ENCODE results near the gene ZCCHC13. TPM values are rescaled to one million over a fixed set of nuclear protein-coding genes. Genes with fewer than 3 reads are reported as not detected.

Gene ZCCHC13
- total RNA-seq, 2 donors from 2014 or later = not detected

DNA sequence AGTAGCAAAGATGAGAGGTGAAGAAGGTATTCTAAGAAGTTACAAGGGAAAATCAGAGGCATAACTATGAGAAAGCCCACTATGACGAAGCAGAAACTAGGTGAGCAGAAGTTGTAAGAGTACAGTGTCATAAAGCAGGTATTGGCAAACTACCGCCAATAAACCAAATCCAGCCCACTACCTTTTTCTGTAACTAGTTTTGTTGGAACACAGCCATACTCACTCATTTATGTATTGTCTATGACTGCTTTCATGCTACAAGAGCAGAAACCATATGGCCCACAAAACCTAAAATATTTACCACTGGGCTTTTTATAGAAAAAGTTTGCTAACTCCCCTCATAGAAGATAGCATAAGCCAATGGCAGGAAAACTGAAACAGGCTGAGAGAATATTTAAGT, 31.8 kb upstream of the ZCCHC13 start:
- DNase-seq (ENCODE audit: low spot score) (no peak), ATAC-seq (ENCODE audit: insufficient number of reproducible peaks, low FRiP score, low read depth) (no peak)
- Histone ChIP-seq H3K9me3 (no peaks in the 10 kb centered on the region), H3K4me1 (ENCODE audit: control insufficient read depth in 1 of 2, low read depth in 2 of 2) (peaks cover 0 to 7% of the 10 kb centered on the region in 2 donors), H3K36me3 (peaks cover 9% of the 10 kb centered on the region), H3K4me3 (no peak overlapping the region), H3K27ac (no peak overlapping the region), H3K27me3 (replicated peaks; ENCODE audit: insufficient read depth) (no peaks in the 10 kb centered on the region)
- TF ChIP-seq, protein P1, sequence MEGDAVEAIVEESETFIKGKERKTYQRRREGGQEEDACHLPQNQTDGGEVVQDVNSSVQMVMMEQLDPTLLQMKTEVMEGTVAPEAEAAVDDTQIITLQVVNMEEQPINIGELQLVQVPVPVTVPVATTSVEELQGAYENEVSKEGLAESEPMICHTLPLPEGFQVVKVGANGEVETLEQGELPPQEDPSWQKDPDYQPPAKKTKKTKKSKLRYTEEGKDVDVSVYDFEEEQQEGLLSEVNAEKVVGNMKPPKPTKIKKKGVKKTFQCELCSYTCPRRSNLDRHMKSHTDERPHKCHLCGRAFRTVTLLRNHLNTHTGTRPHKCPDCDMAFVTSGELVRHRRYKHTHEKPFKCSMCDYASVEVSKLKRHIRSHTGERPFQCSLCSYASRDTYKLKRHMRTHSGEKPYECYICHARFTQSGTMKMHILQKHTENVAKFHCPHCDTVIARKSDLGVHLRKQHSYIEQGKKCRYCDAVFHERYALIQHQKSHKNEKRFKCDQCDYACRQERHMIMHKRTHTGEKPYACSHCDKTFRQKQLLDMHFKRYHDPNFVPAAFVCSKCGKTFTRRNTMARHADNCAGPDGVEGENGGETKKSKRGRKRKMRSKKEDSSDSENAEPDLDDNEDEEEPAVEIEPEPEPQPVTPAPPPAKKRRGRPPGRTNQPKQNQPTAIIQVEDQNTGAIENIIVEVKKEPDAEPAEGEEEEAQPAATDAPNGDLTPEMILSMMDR (IDR thresholded peaks at IDR 0.05) = no peak

DNA sequence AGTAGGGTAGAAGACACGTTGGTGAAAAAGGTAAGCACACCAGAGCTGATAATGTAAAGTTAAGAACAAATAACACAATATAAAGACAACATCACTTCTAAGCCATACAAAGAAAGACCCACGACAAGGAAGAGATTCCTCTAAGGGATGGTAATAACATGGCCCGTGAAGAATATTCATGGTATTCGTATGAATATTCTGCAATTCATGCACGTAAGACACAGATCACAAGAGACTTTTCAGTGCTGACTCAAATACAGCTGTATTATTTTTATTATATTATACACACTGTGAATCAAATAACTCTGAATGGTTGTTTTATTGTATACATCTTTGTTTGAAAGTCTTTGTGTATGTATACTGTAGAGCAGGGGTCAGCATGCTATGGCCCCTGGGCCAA, 29.5 kb upstream of the ZCCHC13 start:
- H3K4me1 ChIP-seq (ENCODE audit: control insufficient read depth in 1 of 2, low read depth in 2 of 2) = peaks cover 0 to 7% of the 10 kb centered on the region in 2 donors
- no peak overlapping the region for H3K4me3 ChIP-seq
- no peak overlapping the region for H3K27ac ChIP-seq
- TF ChIP-seq, protein P1 (IDR thresholded peaks at IDR 0.05) = no peak
- no peaks in the 10 kb centered on the region for H3K9me3 ChIP-seq
- no peak for ATAC-seq (ENCODE audit: insufficient number of reproducible peaks, low FRiP score, low read depth)
- H3K36me3 ChIP-seq = peaks cover 26% of the 10 kb centered on the region
- no peak for DNase-seq (ENCODE audit: low spot score)
- no peaks in the 10 kb centered on the region for H3K27me3 ChIP-seq (replicated peaks; ENCODE audit: insufficient read depth)

DNA sequence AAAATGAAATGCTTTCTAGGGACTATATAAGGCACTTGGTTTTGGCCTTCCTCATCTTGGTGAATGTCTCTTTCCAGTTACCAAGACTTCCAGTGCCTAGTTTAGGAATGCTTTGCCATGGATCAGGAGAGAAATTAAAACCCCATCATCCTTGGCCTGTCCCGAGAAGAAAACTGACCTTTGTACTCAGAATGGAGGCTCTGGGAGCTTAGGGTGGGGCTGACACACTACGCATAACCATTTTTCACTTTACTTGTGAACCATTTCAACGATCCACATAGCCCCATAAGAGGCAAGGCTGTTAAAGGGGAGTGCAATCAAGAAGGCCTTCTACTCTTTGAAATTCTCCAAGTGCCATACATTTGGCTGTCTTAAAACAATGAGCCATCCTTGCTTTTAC, 26.7 kb upstream of the ZCCHC13 start:
- Histone ChIP-seq H3K4me1 (ENCODE audit: control insufficient read depth in 1 of 2, low read depth in 2 of 2) (peaks cover 0 to 9% of the 10 kb centered on the region in 2 donors), H3K4me3 (no peak overlapping the region), H3K27ac (no peak overlapping the region), H3K27me3 (replicated peaks; ENCODE audit: insufficient read depth) (no peaks in the 10 kb centered on the region), H3K9me3 (no peaks in the 10 kb centered on the region), H3K36me3 (peaks cover 38% of the 10 kb centered on the region)
- TF ChIP-seq, protein P1 (IDR thresholded peaks at IDR 0.05) = no peak
- DNase-seq (ENCODE audit: low spot score) = no peak
- no peak for ATAC-seq (ENCODE audit: insufficient number of reproducible peaks, low FRiP score, low read depth)

DNA sequence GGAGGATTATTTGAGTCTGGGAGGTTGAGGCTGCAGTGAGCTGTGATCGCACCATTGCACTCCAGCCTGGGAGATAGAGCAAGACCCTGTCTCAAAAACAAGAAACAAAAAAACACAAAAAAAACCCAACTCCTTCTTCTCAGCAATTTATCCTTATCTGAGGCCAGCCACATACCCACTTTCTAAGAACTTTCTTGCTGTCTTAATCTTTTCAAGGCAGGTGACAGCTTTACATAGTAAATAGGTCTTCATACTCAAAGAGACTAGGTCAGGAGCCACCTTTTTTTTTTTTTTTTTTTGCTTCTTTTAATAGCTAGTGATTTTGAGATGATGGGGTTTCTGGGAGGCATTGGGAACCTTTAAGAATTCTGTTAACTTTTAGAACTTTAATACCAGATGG, 26.1 kb upstream of the ZCCHC13 start:
- TF ChIP-seq, protein P1 (IDR thresholded peaks at IDR 0.05) = no peak
- no peak overlapping the region for H3K4me3 ChIP-seq
- ATAC-seq (ENCODE audit: insufficient number of reproducible peaks, low FRiP score, low read depth) = no peak
- no peaks in the 10 kb centered on the region for H3K9me3 ChIP-seq
- H3K27ac ChIP-seq = no peak overlapping the region
- H3K27me3 ChIP-seq (replicated peaks; ENCODE audit: insufficient read depth) = no peaks in the 10 kb centered on the region
- no peak for DNase-seq (ENCODE audit: low spot score)
- peaks cover 38% of the 10 kb centered on the region for H3K36me3 ChIP-seq
- H3K4me1 ChIP-seq (ENCODE audit: control insufficient read depth in 1 of 2, low read depth in 2 of 2) = peaks cover 3 to 13% of the 10 kb centered on the region in 2 donors

DNA sequence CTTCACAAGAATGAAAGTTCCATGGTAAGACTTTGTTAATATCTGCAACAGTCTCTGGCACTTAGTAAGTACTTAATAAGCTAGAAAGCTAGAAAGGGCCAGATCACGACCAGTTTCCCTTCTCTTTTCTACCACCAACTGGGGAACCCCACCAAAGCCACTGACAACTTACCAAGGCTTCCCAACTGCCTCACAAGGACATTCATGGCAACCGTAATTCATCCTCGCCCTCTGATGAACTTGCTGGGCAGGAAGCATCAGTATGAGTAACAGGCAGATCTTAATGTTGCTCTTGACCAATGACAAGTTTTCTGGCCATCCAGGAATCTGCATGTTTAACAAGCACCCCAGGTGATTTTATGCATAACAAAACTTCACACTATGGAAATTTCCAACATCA, 23.2 kb upstream of the ZCCHC13 start:
- no peak overlapping the region for H3K27ac ChIP-seq
- DNase-seq (ENCODE audit: low spot score) (no peak), ATAC-seq (ENCODE audit: insufficient number of reproducible peaks, low FRiP score, low read depth) (no peak)
- no peak overlapping the region for H3K4me3 ChIP-seq
- H3K36me3 ChIP-seq = peaks cover 33% of the 10 kb centered on the region
- no peaks in the 10 kb centered on the region for H3K9me3 ChIP-seq
- TF ChIP-seq, protein P1 (IDR thresholded peaks at IDR 0.05) = no peak
- no peaks in the 10 kb centered on the region for H3K27me3 ChIP-seq (replicated peaks; ENCODE audit: insufficient read depth)
- peaks cover 12 to 36% of the 10 kb centered on the region in 2 donors for H3K4me1 ChIP-seq (ENCODE audit: control insufficient read depth in 1 of 2, low read depth in 2 of 2)

Data from thoracic aorta (tissue), 2 donors.